ENCODE measurements around the gene AFM. TPM values are rescaled to one million over a fixed set of nuclear protein-coding genes. Genes with fewer than 3 reads are reported as not detected.

The AFM gene
- total and polyA plus RNA-seq, 2 of the 8 experiments (the other 6 are each of a cell fraction or from before 2014, with no cell fraction given): not detected

DNA sequence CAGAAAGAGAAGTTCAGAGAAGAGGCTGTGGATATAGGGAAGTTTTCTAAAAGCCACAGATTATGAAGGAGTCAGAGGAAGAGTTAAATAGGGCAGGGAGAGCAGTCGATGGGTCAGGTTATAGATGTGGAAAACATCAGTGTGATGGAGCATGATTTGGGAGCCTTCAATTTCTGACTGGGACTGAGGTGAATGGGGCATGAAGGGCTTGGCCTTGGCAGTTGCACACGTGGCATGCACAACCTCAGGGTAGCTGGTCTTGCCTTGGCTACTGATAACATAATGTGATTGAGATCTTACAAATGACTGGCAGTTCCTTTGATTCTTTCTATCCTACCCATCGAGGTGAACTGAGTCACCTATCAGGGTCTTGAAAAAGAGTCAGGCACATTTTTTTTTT lies 59.7 kb downstream of the AFM start:
- no peak overlapping the region for H2BK20ac ChIP-seq (ENCODE audit: low read length)
- H3K9me3 ChIP-seq (ENCODE audit: insufficient read depth in 2 of 2, low read depth in 1 of 2, low read length in 1 of 2): peaks cover 0 to 4% of the 10 kb centered on the region in 2 experiments; a peak in 1 of 4 replicates
- H3K18ac ChIP-seq (ENCODE audit: extremely low read depth, low read length): no peak overlapping the region
- H3K79me1 ChIP-seq (ENCODE audit: low read depth, low read length): no peaks in the 10 kb centered on the region
- H3K27ac ChIP-seq (ENCODE audit: low read depth, low read length): no peak overlapping the region
- no peak overlapping the region for H2BK12ac ChIP-seq (ENCODE audit: low read depth, low read length)
- no peak overlapping the region for H2AK5ac ChIP-seq (ENCODE audit: low read depth, low read length)
- FAIRE-seq (no peak), DNase-seq (ENCODE audit: low read depth in 1 of 2, low spot score in 2 of 2) (no peak)
- H2BK120ac ChIP-seq (replicated peaks; ENCODE audit: low read depth, low read length): no peak overlapping the region
- ChIA-PET POLR2A (ENCODE audit: partially characterized antibody) (no interaction called here), CTCF (ENCODE audit: partially characterized antibody) (interaction anchor here (0.6 kb wide), 1 partner anchor 9 kb away, joined by 3 read pairs; no protein-coding TSS in a partner anchor)
- no peak overlapping the region for H3K9ac ChIP-seq (replicated peaks in 1 of 4; ENCODE audit: extremely low read depth in 1 of 4, low read depth in 3 of 4, low read length in 3 of 4)
- no peaks in the 10 kb centered on the region for H4K20me1 ChIP-seq (replicated peaks in 1 of 2; ENCODE audit: control insufficient read depth in 1 of 2, insufficient read depth in 2 of 2, low read length in 2 of 2)
- WGBS, 2 experiments (ENCODE audit: extremely low coverage in 1 of 2, insufficient coverage in 1 of 2, insufficient read length in 1 of 2, insufficient replicate concordance in 2 of 2, low coverage in 1 of 2, low lambda C conversion rate in 2 of 2, missing lambda C conversion rate in 1 of 2): 91% methylated on average over 3 of the region's 3 CpGs; no CpG with 5 or more reads in 1 of the 2 experiments
- no peaks in the 10 kb centered on the region for H3K4me1 ChIP-seq (replicated peaks in 1 of 4; ENCODE audit: control insufficient read depth in 3 of 4, insufficient read depth in 4 of 4, low read length in 3 of 4)
- no peak overlapping the region for H3K4ac ChIP-seq (replicated peaks; ENCODE audit: insufficient read length, low read depth, low read length)
- no peak overlapping the region for H4K91ac ChIP-seq (replicated peaks; ENCODE audit: insufficient read length, low read length)
- H4K5ac ChIP-seq (ENCODE audit: insufficient read length, low read depth, low read length): no peak overlapping the region
- no peak overlapping the region for H3K4me3 ChIP-seq (ENCODE audit: extremely low read depth in 1 of 4, insufficient read depth in 2 of 4, low read depth in 3 of 4, low read length in 4 of 4)
- no peaks in the 10 kb centered on the region for H3K36me3 ChIP-seq (ENCODE audit: control insufficient read depth in 2 of 4, insufficient read depth in 4 of 4, low read length in 3 of 4)
- no peak overlapping the region for H3K14ac ChIP-seq (ENCODE audit: insufficient read length)
- H3K4me2 ChIP-seq (ENCODE audit: insufficient read depth in 1 of 2, low read depth in 2 of 2, low read length in 2 of 2): no peak overlapping the region
- no peak overlapping the region for H2BK5ac ChIP-seq (ENCODE audit: low read depth, low read length)
- no peak overlapping the region for H4K8ac ChIP-seq (ENCODE audit: extremely low read depth, insufficient read depth, low read length)
- H3K56ac ChIP-seq (replicated peaks; ENCODE audit: insufficient read length, low read depth, low read length): no peak overlapping the region
- no peak overlapping the region for H3K23ac ChIP-seq (ENCODE audit: insufficient read length)
- no peak overlapping the region for H2BK15ac ChIP-seq (ENCODE audit: low read length)
- no peak overlapping the region for H2AFZ ChIP-seq (ENCODE audit: low read length)
- no peaks in the 10 kb centered on the region for H3K27me3 ChIP-seq (replicated peaks in 1 of 4; ENCODE audit: control insufficient read depth in 3 of 4, extremely low read depth in 1 of 4, insufficient read depth in 3 of 4, low read length in 3 of 4)
- no peaks in the 10 kb centered on the region for H3K79me2 ChIP-seq (ENCODE audit: control insufficient read depth in 1 of 2, insufficient read depth in 2 of 2, low read length in 2 of 2)
- no peaks in the 10 kb centered on the region for H3K23me2 ChIP-seq (ENCODE audit: low read depth, low read length)
- no peak for TF ChIP-seq PHF8 (conservative IDR thresholded peaks at IDR 0.05; ENCODE audit: low read depth, low read length)
- TF ChIP-seq NRF1 (IDR thresholded peaks at IDR 0.05; ENCODE audit: low read depth, low read length): no peak
- TF ChIP-seq RFX5 (IDR thresholded peaks at IDR 0.05; ENCODE audit: borderline replicate concordance, low read depth, low read length): no peak
- no peak for TF ChIP-seq YY1 (IDR thresholded peaks at IDR 0.05; ENCODE audit: low read depth, low read length)
- TF ChIP-seq SUZ12 (IDR thresholded peaks at IDR 0.05; ENCODE audit: low read length): no peak
- TF ChIP-seq RAD21 (IDR thresholded peaks at IDR 0.05 in 1 of 2, conservative IDR thresholded peaks at IDR 0.05 in 1 of 2; ENCODE audit: low read depth in 2 of 2, low read length in 2 of 2): no peak
- TF ChIP-seq FOSL1 (IDR thresholded peaks at IDR 0.05; ENCODE audit: insufficient read depth, low read depth, low read length): no peak
- TF ChIP-seq TCF12 (IDR thresholded peaks at IDR 0.05; ENCODE audit: low read depth, low read length): no peak
- TF ChIP-seq CTBP2 (IDR thresholded peaks at IDR 0.05; ENCODE audit: borderline replicate concordance, insufficient read depth, insufficient read length, low read length): no peak
- no peak for TF ChIP-seq HDAC6 (IDR thresholded peaks at IDR 0.05; ENCODE audit: low read depth, low read length)
- TF ChIP-seq JUN (IDR thresholded peaks at IDR 0.05; ENCODE audit: low read depth, low read length): no peak
- TF ChIP-seq, protein P1, sequence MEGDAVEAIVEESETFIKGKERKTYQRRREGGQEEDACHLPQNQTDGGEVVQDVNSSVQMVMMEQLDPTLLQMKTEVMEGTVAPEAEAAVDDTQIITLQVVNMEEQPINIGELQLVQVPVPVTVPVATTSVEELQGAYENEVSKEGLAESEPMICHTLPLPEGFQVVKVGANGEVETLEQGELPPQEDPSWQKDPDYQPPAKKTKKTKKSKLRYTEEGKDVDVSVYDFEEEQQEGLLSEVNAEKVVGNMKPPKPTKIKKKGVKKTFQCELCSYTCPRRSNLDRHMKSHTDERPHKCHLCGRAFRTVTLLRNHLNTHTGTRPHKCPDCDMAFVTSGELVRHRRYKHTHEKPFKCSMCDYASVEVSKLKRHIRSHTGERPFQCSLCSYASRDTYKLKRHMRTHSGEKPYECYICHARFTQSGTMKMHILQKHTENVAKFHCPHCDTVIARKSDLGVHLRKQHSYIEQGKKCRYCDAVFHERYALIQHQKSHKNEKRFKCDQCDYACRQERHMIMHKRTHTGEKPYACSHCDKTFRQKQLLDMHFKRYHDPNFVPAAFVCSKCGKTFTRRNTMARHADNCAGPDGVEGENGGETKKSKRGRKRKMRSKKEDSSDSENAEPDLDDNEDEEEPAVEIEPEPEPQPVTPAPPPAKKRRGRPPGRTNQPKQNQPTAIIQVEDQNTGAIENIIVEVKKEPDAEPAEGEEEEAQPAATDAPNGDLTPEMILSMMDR (IDR thresholded peaks at IDR 0.05; ENCODE audit: control extremely low read depth in 1 of 3, insufficient read depth in 1 of 3, low read depth in 1 of 3, low read length in 3 of 3): no peak
